HG03196 (cell line): ENCODE results near the gene GRK4.
A peak's percentile ranks its signal among the peaks of the same experiment; 100 is the strongest.
"Not testable (repeated sequence)": the region's sequence is repeated elsewhere in the genome, so short reads cannot be mapped to it uniquely, and the experiment has no call there.

Source experiments
- ATAC-seq: cut with Tn5 transposase; IDR thresholded peaks from one replicate; pipeline ENCODE4 v1.9.1; 2021; ENCODE audit not compliant: unreplicated experiment

The GRK4 gene

GRCh38 chr4:2941138-2942036 lies 22.0 kb upstream of the GRK4 start:
- ATAC-seq: no peak

- no peak for ATAC-seq
These were observed 21.3 kb upstream of the GRK4 start for GRCh38 chr4:2942037-2942531.

GRCh38 chr4:2942532-2943363 lies 20.6 kb upstream of the GRK4 start:
- no peak for ATAC-seq

- ATAC-seq: no peak
These were observed 19.8 kb upstream of the GRK4 start for GRCh38 chr4:2943364-2944090.

- no peak for ATAC-seq
These were observed 19.3 kb upstream of the GRK4 start for GRCh38 chr4:2944091-2944482.

GRCh38 chr4:2944586-2945526 lies 18.5 kb upstream of the GRK4 start:
- ATAC-seq: no peak

- not testable (repeated sequence) for ATAC-seq
These were observed 17.5 kb upstream of the GRK4 start for GRCh38 chr4:2945619-2946604.

- ATAC-seq: no peak
These were observed 16.4 kb upstream of the GRK4 start for GRCh38 chr4:2946812-2947600.

- no peak for ATAC-seq
These were observed 15.4 kb upstream of the GRK4 start for GRCh38 chr4:2947926-2948325.

- ATAC-seq: no peak
These were observed 14.2 kb upstream of the GRK4 start for GRCh38 chr4:2948895-2949781.

GRCh38 chr4:2949782-2950125 lies 13.6 kb upstream of the GRK4 start:
- no peak for ATAC-seq

- ATAC-seq: no peak
These were observed 13.0 kb upstream of the GRK4 start for GRCh38 chr4:2950221-2950989.

GRCh38 chr4:2953496-2953895 lies 9.9 kb upstream of the GRK4 start:
- no peak for ATAC-seq

GRCh38 chr4:2954358-2955185 lies 8.8 kb upstream of the GRK4 start:
- ATAC-seq: peak; percentile 53

GRCh38 chr4:2955186-2956044 lies 8.0 kb upstream of the GRK4 start:
- ATAC-seq: not testable (repeated sequence)
